ENCODE data around the gene NFATC2IP. TPM values are rescaled to one million over a fixed set of nuclear protein-coding genes. Genes with fewer than 3 reads are reported as not detected.

The NFATC2IP gene
- polyA plus RNA-seq, 1 donor (not counting 4 experiments of a cell fraction or from before 2014, with no cell fraction given): 56.5 TPM

GRCh38 chr16:28946681-28947080 lies 4.1 kb upstream of the NFATC2IP start:
- FAIRE-seq (no peak), DNase-seq (ENCODE audit: low read depth, low spot score) (no peak)
- no peaks in the 10 kb centered on the region for H4K20me1 ChIP-seq (ENCODE audit: control insufficient read depth, extremely low read depth, insufficient read depth, low read length)
- H3K4me3 ChIP-seq (ENCODE audit: control insufficient read depth in 2 of 3, extremely low read depth in 1 of 3, insufficient read depth in 2 of 3, low read depth in 1 of 3, low read length in 3 of 3): no peak overlapping the region
- peaks cover 5% of the 10 kb centered on the region for H3K79me2 ChIP-seq (ENCODE audit: control insufficient read depth, insufficient read depth, low read length)
- no peak overlapping the region for H3K4me2 ChIP-seq (ENCODE audit: control insufficient read depth, extremely low read depth, insufficient read depth, low read depth, low read length)
- H3K36me3 ChIP-seq (ENCODE audit: control insufficient read depth in 2 of 2, extremely low read depth in 1 of 2, insufficient read depth in 2 of 2, low read length in 2 of 2): no peaks in the 10 kb centered on the region
- H3K9me3 ChIP-seq (ENCODE audit: control insufficient read depth, low read depth, low read length): no peaks in the 10 kb centered on the region
- dilution Hi-C loops (cut with MboI; ENCODE audit: extremely low pct_ligation_motif_present, low sequenced_read_pairs): no loop called here
- H3K9me1 ChIP-seq (ENCODE audit: control insufficient read depth, extremely low read depth, insufficient read depth, low read length): no peaks in the 10 kb centered on the region
- H3K9ac ChIP-seq (ENCODE audit: control insufficient read depth, extremely low read depth, insufficient read depth, low read length): no peak overlapping the region
- TF ChIP-seq EZH2 (IDR thresholded peaks at IDR 0.05; ENCODE audit: low read length): no peak
- TF ChIP-seq, protein P1, sequence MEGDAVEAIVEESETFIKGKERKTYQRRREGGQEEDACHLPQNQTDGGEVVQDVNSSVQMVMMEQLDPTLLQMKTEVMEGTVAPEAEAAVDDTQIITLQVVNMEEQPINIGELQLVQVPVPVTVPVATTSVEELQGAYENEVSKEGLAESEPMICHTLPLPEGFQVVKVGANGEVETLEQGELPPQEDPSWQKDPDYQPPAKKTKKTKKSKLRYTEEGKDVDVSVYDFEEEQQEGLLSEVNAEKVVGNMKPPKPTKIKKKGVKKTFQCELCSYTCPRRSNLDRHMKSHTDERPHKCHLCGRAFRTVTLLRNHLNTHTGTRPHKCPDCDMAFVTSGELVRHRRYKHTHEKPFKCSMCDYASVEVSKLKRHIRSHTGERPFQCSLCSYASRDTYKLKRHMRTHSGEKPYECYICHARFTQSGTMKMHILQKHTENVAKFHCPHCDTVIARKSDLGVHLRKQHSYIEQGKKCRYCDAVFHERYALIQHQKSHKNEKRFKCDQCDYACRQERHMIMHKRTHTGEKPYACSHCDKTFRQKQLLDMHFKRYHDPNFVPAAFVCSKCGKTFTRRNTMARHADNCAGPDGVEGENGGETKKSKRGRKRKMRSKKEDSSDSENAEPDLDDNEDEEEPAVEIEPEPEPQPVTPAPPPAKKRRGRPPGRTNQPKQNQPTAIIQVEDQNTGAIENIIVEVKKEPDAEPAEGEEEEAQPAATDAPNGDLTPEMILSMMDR (optimal IDR thresholded peaks at IDR 0.05 in 1 of 3, IDR thresholded peaks at IDR 0.05 in 1 of 3, conservative IDR thresholded peaks at IDR 0.05 in 1 of 3; ENCODE audit: extremely low read depth in 1 of 3, insufficient read depth in 2 of 3, low read length in 3 of 3): no peak
- no peaks in the 10 kb centered on the region for H3K27me3 ChIP-seq (ENCODE audit: control insufficient read depth, extremely low read depth, insufficient read depth, low read length)
- peaks cover 10% of the 10 kb centered on the region for H3K4me1 ChIP-seq (ENCODE audit: control insufficient read depth, extremely low read depth, insufficient read depth, low read length)
- H3K27ac ChIP-seq (ENCODE audit: control insufficient read depth, insufficient read depth, low read length): no peak overlapping the region
- H2AFZ ChIP-seq (ENCODE audit: control insufficient read depth, low read length): no peak overlapping the region

- dilution Hi-C loops (cut with MboI; ENCODE audit: extremely low pct_ligation_motif_present, low sequenced_read_pairs): no loop called here
These were observed 740 bp downstream of the NFATC2IP start for GRCh38 chr16:28951410-28951943.

More at GRCh38 chr16:28951410-28951943, 740 bp downstream of the NFATC2IP start:
- H3K9ac ChIP-seq (ENCODE audit: control insufficient read depth, extremely low read depth, insufficient read depth, low read length): peak overlapping the region; percentile 86
- no peak for TF ChIP-seq EZH2 (IDR thresholded peaks at IDR 0.05; ENCODE audit: low read length)
- TF ChIP-seq, protein P1 (optimal IDR thresholded peaks at IDR 0.05 in 1 of 3, IDR thresholded peaks at IDR 0.05 in 1 of 3, conservative IDR thresholded peaks at IDR 0.05 in 1 of 3; ENCODE audit: extremely low read depth in 1 of 3, insufficient read depth in 2 of 3, low read length in 3 of 3): no peak
- peak overlapping the region; percentile 37 for H2AFZ ChIP-seq (ENCODE audit: control insufficient read depth, low read length)
- peaks cover 19 to 20% of the 10 kb centered on the region in 2 experiments for H3K36me3 ChIP-seq (ENCODE audit: control insufficient read depth in 2 of 2, extremely low read depth in 1 of 2, insufficient read depth in 2 of 2, low read length in 2 of 2)
- FAIRE-seq (no peak), DNase-seq (ENCODE audit: low read depth, low spot score) (no peak)
- H4K20me1 ChIP-seq (ENCODE audit: control insufficient read depth, extremely low read depth, insufficient read depth, low read length): no peaks in the 10 kb centered on the region
- no peaks in the 10 kb centered on the region for H3K27me3 ChIP-seq (ENCODE audit: control insufficient read depth, extremely low read depth, insufficient read depth, low read length)
- no peaks in the 10 kb centered on the region for H3K9me3 ChIP-seq (ENCODE audit: control insufficient read depth, low read depth, low read length)
- peak overlapping the region; percentile 95 for H3K4me2 ChIP-seq (ENCODE audit: control insufficient read depth, extremely low read depth, insufficient read depth, low read depth, low read length)
- peaks cover 26% of the 10 kb centered on the region for H3K79me2 ChIP-seq (ENCODE audit: control insufficient read depth, insufficient read depth, low read length)
- no peaks in the 10 kb centered on the region for H3K9me1 ChIP-seq (ENCODE audit: control insufficient read depth, extremely low read depth, insufficient read depth, low read length)
- peak overlapping the region; percentile 86 to 91 (median 91) for H3K4me3 ChIP-seq (ENCODE audit: control insufficient read depth in 2 of 3, extremely low read depth in 1 of 3, insufficient read depth in 2 of 3, low read depth in 1 of 3, low read length in 3 of 3)
- H3K27ac ChIP-seq (ENCODE audit: control insufficient read depth, insufficient read depth, low read length): peak overlapping the region; percentile 70
- H3K4me1 ChIP-seq (ENCODE audit: control insufficient read depth, extremely low read depth, insufficient read depth, low read length): peaks cover 10% of the 10 kb centered on the region
